ENCODE measurements around the gene PPP2R5C.
"Not testable (repeated sequence)": the region's sequence is repeated elsewhere in the genome, so short reads cannot be mapped to it uniquely, and the experiment has no call there.

Gene PPP2R5C

DNA sequence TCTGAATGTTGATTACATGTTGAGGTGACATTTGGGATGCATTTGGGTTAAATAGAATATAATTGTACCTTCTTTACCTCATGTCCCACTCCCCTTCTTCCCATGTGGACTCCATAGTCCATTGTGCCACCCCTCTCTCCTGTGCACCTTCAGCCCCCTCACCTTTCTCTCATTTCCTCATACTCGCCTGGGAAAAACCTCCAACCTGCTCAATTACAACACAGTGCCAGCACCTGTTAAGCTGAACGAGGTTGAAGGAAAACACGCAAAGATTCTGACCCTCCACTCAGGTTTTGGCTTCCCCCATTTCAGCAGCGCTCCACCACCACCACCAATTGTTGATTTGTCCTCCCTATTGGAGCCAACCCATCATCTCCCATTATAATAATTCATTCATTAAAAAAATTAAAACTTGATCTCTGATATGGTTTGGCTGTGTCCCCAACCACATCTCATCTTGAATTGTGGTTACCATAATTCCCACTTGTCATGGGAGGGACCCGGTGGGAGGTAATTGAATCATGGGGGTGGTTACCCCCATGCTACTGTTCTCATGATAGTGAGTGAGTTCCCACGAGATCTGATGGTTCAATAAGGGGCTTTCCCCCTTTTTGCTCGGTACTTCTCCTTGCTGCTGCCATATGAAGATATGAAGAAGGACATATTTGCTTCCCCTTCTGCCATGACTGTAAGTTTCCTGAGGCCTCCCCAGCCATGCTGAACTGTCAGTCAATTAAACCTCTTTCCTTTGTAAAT lies 33.7 kb upstream of the PPP2R5C start:
- no peak for DNase-seq

DNA sequence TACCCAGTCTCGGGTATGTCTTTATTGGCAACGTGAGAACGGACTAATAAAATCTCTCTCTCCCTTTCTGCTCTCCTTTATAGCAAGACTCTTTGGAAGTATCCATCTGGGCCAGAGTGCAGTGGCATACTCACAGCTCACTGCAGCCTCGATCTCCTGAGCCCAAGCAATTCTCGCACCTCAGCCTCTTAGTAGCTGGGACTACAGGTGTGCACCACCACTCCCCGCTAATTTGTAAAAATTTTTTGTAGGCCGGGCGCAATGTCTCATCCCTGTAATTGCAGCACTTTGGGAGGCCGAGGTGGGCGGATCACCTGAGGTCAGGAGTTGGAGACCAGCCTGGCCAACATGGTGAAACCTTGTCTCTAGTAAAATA lies 33.2 kb upstream of the PPP2R5C start:
- no peak for DNase-seq

DNA sequence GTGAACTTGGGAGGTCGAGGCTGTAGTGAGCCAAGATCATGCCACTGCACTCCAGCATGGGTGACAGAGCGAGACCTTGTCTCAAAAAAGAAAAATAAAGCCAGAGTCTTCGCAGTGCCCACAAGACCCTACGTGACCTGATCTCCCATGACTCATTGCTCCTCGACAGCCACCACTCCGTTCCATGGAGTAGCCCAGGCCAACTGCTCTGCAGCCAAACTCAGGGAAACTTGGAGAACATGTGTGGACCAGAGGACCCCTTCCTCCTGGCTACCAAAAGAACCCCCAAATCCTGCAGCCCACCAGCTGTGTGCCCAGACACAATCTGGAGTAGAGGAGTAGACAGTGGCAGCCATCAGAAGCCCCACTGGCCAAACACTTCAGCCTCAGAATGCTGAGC lies 32.1 kb upstream of the PPP2R5C start:
- DNase-seq, result no peak

DNA sequence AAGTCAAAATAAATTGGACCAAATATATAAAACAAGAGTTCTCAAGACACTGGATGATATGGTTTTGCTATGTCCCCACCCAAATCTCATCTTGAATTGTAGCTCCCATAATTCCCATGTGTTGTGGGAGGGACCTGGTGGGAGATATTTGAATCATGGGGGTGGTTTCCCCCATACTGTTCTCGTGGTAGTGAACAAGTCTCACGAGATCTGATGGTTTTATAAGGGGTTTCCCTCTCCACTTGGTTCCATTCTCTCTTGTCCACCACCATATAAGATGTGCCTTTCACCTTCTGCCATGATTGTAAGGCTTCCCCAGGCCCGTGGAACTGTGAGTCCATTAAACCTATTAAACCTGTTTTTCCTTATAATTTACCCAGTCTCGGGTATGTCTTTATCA lies 31.4 kb upstream of the PPP2R5C start:
- not testable (repeated sequence) for DNase-seq

DNA sequence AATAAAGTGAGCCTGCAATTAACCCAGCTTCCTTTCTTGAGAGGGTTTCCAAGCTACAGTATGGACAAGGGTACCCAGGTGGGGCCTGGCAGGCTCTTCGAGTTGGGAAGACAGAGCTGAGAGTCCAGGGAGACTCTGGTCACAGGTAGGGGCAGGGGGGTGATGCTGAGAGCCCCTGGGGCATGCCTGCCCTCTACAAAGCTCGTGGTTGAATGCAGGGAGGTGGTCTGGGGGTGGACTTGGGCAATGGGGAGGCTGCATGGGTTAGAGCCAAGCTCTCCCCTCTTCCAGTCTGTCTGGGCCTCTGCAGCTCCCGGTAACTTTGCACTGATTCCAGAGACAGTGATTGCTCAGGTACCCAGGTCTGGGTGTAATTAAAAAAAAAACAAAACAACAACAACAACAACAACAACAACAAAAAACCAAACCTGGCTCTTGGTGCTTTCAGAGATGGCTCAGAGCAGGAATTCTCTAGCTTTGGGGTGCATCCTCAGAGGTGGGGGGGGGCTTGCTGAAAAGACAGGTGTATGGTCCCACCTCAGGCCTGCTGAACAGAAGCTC lies 30.8 kb upstream of the PPP2R5C start:
- no peak for DNase-seq

DNA sequence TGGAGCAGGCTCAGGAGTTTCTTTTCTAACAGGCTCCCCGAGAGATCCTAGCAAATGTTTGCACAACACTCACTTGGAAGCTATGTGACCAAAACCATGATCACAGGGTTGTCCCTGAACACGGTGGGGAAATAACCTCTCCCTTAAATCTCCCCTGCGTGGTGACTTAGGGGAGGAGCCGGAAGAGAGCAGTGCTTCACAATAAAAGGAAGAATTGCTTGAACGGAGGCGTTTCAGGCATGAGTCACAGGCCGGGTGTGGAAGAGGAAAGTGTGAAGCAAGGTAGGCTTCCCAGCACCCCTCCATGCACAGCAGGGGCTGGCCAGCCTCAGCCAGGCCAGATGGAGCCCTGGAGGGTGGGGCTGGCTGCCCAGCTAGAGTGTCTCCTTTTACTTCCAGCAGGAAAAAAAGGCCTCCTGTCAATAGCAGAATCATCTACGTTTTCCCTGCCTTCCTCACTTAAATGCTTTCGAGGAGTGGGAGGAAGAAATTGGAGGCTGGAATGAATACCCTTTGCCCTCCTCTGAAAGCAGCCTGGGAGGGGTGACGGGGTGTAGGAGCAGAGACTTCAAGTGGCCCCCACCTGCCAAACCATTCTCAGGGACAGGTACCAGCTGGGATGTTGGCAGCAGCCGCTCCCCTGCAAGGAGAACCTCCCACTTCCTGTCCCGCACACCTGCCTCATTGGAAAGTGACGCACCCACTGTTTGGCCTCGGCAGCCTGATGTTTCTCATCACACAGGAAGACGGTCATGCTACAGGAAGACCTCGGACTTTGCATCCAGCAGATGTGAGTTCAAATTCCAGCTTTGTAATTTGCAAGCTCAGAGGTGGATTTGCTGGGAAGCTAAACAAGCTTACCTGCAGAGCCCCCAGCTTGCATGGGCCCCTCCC lies 30.1 kb upstream of the PPP2R5C start:
- peak; percentile 15 for DNase-seq

DNA sequence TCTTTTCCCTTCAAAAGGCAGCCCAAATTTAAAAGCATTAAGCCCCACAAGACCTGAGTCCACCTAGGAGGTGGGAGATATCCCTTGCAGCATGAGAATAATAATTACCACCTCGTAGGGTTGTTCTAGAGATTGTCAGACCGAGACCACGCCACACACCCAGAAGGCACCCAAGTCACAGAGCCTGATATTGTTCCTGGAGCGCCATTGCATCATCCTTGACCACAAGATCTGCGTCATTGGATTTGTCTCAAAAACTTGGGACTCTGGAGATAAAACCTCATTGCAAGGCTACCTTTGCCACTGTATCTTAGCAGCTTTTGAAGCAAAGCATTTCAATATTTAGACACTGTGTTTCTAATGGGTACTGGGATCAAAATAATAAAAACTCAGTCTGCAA lies 29.4 kb upstream of the PPP2R5C start:
- DNase-seq, result no peak

DNA sequence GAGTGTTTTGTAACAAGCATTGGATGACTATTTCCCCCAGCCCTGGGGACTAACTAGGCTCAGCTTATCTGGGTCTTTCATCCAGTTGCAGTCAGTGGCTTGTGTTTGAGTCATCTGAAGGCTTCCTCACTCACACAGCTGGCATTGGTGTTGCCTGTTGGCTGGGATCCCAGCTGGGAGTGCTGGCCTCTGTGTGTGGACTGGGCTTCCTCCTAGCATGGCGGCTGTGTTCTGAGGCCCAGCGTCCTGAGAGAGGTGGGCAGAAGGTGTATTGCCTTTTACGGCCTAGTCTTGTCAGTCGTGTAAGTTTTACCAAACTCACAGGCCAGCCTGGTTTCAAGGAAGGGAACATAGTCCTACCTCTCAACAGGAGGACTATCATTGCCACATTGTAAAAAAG lies 28.3 kb upstream of the PPP2R5C start:
- no peak for DNase-seq

DNA sequence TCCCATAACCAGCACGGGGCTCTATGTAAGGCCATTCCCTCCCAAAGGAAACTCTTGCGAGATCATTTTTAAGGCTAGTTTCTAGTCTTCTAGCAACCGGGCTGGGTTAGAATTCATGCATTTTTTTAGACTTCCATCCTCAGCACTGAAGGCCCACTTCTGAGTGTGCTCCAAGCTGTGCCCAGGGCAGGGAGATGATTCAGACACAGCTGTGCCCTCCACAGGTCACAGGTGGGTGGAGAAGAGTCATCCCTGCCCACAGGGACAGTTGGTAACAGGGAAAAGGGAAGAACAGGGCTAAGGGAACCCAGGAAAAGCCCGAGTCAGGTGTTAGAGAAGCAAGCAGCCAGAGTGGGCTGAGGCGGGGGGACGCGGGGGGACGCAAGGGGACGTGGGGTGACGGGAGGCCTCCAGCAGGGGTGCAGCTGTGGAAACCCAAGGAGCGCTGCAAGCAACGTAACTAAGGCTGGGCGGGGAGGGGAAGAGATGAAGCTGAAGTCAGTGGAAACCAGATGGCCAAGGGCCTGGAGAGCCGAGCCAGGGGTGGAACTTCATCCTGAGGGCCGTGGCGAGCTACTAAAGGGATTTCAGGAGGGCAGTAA lies 27.2 kb upstream of the PPP2R5C start:
- no peak for DNase-seq

DNA sequence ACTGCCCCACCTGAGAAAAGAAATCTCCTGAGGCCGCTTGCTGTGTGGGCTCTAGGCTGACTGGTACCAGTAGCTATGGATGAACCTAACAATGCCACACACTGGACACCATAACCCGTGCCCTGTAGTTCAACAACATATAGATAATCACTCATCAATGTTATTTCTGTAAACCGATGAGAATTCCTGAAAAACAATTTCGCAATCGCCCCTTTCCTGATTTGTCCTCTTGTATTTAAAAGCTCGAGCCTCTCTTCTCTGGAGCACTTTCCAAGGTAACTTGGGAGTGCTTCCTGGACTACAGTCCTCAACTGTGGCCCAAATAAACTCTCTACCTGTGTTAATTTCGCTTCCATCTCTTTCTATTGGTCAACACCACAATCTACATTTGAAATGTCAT lies 26.1 kb upstream of the PPP2R5C start:
- no peak for DNase-seq

DNA sequence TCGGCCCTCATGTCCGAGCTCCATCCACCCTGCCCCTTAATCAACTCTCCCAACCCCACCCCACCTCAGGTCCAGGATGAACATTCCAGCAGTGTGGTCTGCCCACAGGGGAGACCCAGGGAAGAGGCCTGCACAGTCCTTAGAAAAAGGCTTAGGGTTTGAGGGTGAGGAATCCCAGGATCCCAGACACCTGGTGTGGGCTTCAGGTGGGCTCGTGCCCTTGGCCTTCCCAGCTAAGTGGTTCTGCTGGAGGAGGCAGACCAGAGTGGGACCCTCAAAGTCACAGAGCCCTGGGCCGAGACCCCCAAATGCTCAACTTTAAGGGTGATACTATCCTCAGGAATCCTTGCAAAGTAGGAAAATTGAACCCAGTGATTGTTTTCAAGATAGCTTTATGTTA lies 25.4 kb upstream of the PPP2R5C start:
- no peak for DNase-seq

DNA sequence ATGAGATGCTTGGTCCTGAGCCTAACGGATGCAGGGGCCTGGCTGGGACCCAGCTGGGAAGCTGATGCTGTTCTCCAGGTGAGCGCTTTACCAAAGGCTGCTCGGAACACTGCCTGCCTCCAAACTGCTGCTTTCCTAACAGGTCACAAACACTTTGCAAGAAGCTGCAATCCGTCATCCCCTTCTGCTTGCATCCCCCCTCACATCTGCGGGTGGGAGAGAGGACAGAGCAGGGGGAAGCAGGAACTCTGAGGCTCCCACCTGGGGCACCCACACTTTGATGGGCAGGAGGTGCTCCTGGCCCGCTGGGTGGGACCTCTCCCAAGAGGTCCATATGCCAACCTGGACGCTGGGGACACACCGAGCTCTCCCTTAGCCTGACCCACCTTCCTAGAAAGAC lies 24.9 kb upstream of the PPP2R5C start:
- DNase-seq, result no peak

DNA sequence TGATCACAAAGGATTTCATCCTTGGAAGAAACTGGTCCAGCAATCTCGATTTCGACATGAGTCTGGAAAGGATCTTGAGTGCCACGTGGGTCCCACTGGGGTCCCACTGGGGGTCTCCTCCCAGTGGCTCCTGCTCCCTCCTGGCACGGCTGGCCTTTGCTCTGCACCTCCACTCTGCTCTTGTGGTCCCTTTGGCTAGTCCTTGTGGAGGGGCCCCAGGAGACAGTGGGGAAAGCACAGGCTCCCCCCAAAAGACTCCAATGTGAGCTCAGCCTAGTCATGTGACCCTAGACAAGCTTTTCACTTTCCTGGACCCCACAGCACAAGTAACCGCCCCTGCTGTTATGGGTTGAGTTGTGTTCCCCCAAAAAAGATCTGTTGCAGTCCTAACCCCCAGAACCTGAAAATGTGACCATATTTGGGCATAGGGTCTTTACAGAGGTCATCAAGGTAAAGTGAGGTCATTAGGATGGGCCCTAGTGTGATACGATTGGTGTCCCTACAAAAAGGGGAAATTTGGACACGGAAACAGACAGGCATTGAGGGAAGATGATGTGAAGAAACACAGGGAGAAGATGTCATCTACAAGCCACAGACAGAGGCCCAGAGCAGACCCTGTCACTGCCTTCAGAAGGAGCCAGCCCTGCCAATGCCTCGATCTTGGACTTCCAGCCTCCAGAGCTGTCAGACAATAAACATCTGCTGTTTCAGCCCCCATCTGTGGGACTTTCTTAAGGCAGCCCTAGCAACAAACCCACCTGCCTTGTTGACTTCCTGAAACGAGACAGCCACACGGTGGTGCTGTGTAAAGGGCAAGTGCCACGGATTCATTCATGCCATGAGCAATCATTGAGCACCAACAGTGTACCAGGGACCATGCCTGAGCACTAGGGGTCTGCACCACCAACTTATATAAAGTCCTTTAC lies 23.8 kb upstream of the PPP2R5C start:
- DNase-seq, result no peak

DNA sequence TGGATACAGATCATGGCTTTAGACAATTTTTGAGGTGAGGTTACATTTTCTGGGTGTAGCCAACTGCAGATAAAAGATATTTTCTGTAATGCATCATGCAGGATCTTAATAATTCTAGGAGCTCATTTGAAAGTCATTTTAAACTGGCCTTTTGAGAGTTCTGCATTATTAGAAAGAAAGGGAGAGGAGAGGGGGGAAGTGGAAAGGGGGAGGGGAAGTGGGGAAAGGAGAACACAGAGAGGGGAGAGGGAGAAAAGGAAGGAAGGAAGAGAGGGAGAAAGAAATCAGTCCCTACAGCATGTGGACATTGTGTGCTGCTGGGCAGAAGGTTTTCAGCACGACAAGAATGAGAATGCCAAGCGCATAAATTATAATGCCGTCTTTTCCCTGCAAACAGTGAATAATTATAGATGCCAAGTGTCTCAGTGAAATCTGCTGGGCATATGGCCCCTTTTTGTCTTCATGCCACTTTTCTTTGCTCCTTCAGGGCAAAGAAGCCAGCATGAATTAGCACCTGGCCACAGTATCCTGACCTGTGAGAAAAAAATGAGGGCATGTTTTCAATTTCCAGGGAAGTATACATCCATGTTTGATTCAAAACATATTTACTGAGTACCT lies 22.7 kb upstream of the PPP2R5C start:
- DNase-seq, result no peak

DNA sequence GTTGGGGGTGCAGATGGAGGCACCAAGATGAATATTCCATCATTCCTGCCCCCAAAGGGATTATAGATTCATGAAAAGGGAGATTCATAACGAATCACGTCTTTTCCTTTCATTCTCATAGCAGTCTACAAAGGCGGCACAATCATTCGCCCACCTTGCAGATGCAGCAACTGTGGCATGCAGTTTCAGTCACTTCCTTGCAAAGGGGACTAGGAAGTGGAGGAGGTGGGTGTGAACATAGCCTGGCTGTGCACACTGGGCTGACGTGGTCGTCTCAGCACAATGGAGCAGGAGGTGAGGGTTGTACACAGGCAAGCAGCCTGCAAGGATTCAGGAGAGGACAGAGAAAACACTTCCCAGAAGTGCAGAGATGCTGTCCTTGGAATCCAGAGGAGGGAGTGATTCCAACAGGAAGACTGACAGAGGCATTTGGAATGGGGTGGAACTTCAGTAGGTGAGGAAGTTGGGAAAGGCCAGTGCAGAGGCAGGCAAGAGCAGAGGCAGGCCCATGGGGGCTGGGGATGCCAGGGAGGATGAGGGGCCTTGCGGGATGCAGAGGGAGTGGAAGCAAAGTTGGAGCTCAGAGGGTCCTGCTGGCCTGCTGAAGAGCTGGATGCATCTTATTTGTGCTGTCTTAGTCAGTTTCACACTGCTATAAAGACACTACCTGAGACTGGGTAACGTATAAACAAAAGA lies 21.9 kb upstream of the PPP2R5C start:
- no peak for DNase-seq

DNA sequence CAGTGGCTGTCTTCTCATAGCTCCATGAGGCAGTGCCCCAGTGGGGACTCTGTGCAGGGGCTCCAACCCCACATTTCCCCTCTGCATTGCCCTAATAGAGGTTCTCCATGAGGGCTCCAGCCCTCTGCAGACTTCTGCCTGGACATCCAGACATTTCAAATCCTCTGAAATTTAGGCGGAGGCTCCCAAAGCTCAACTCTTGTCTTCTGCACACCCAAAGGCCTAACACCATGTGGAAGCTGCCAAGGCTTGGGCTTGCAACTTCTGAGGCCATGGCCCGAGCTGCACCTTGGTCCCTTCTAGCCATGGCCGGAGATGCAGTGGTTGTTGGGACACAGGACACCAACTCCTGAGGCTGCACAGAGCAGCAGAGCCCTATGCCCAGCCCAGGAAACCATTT lies 20.5 kb upstream of the PPP2R5C start:
- no peak for DNase-seq

DNA sequence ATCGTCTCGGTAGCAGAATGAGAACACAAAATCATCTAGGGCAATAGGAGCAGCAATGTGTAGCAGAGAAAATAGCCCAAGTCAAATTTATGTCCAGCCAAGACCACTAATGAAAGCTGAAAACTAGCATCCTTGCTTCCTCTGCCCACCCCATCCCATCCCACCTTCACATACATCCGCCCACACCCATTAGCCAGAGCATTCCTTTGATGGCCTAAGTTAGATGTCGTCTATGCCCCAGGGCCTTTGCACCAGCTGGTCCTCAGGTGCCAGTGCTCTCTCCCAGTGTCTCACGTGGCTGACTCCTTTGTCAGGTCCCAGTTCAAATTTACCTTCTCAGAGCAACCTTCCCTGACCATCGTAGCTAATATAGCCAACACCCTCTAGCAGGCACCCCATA lies 17.8 kb upstream of the PPP2R5C start:
- no peak for DNase-seq

DNA sequence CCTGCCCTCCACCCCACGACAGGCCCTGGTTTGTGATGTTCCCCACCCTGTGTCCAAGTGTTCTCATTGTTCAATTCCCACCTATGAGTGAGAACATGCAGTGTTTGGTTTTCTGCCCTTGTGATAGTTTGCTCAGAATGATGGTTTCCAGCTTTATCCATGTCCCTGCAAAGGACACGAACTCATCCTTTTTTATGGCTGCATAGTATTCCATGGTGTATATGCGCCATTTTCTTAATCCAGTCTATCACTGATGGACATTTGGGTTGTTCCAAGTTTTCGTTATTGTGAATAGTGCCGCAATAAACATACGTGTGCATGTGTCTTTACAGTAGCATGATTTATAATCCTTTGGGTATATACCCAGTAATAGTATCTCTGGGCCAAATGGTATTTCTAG lies 17.1 kb upstream of the PPP2R5C start:
- not testable (repeated sequence) for DNase-seq

DNA sequence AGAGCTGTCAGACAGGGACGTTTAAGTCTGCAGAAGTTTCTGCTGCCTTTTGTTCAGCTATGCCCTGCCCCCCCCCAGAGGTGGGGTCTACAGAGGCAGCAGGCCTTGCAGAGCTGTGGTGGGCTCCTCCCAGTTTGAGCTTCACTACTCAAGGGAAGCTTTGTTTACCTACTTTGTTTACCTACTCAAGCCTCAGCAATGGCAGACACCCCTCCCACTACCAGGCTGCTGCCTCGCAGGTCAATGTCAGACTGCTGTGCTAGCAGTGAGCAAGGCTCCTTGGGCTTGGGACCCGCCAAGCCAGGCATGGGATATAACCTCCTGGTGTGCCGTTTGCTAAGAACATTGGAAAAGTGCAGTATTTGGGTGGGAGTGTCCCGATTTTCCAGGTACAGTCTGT lies 11.8 kb upstream of the PPP2R5C start:
- not testable (repeated sequence) for DNase-seq

DNA sequence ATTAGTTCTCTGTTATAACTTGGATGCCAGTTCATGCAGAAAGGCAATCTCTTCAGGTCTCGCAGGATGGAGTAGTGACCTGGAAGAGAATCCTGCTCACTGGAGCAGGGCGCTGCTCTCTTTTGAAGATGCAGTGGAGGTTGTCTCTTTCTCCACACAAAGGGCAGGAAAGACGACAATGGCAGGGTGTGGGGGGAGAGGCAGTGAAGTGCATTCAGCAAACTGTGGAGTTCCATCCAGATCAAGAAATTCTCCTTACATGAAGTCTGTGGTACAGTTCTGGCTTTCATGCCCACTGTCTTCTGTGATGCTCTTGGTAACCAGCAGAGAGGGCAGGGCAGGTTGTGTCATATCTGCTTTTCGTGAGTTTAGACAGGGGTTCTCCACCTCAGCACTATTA lies 6.6 kb upstream of the PPP2R5C start:
- no peak for DNase-seq

DNA sequence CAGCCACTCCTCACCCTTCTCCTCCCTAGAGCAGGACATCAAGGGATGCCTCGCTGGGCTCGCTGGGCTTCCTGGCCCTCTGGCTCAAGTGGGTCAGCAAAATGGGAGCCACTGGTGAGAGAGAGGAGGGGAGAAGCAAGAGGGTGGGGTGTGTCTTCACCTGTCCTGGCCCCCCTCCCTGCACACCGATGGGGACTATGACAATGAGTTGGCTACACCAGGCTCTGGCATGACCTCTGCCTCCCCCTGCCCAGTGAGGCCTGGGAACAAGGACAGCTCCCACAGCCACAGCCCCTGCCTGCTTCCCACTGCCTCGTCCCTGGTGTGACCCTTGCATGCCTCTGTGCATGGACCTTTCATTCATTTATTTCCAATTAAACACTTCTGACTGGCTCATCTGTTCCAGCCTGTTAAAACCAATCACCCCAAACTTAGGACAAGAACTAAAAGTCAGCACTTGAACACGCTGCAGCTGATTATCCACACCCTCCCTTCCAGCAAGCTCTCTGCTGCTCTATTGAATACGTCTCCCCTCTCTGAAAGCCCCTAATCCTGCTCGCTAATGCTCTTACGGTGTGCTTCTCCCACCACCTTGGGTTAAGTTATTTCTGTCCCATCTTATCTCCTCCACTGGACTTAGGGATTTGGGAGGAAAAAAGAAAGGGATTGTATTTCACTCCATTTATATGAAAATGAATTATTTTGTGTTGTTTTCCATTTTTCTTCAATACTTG lies 5.8 kb upstream of the PPP2R5C start:
- DNase-seq, result no peak
